Measurements from ENCODE around the gene CDKAL1. TPM values are rescaled to one million over a fixed set of nuclear protein-coding genes. Genes with fewer than 3 reads are reported as not detected.

The CDKAL1 gene
- total and polyA plus RNA-seq, 2 donors (not counting 3 experiments of a cell fraction or from before 2014, with no cell fraction given) = 6.1 to 20.5 TPM

GRCh38 chr6:20559924-20560551, 25.8 kb downstream of the CDKAL1 start:
- no peaks in the 10 kb centered on the region for H3K79me2 ChIP-seq (ENCODE audit: control insufficient read depth, insufficient read depth, low read length)

GRCh38 chr6:20563377-20563776, 29.1 kb downstream of the CDKAL1 start:
- no peak for DNase-seq (ENCODE audit: low read depth, low spot score)
- Histone ChIP-seq H3K27me3 (ENCODE audit: control insufficient read depth in 2 of 2, insufficient read depth in 2 of 2, low read length in 2 of 2) (no peaks in the 10 kb centered on the region), H3K4me3 (replicated peaks in 1 of 3; ENCODE audit: insufficient read depth in 1 of 3, low read depth in 1 of 3, low read length in 3 of 3) (no peak overlapping the region), H3K79me2 (ENCODE audit: control insufficient read depth, insufficient read depth, low read length) (peaks cover 3% of the 10 kb centered on the region), H3K9ac (replicated peaks; ENCODE audit: extremely low read depth, insufficient read depth, low read length) (no peak overlapping the region), H3K4me2 (ENCODE audit: insufficient read depth, low read length) (no peak overlapping the region), H3K9me3 (replicated peaks; ENCODE audit: control insufficient read depth, insufficient read depth, low read length) (no peaks in the 10 kb centered on the region), H3K36me3 (ENCODE audit: control insufficient read depth in 2 of 2, extremely low read depth in 1 of 2, insufficient read depth in 2 of 2, low read length in 2 of 2) (no peaks in the 10 kb centered on the region), H3K9me1 (replicated peaks; ENCODE audit: control insufficient read depth, extremely low read depth, insufficient read depth, low read length) (no peaks in the 10 kb centered on the region), H3K27ac (ENCODE audit: insufficient read depth, low read depth, low read length) (no peak overlapping the region), H2AFZ (ENCODE audit: low read depth, low read length) (no peak overlapping the region), H4K20me1 (replicated peaks; ENCODE audit: control insufficient read depth, extremely low read depth, insufficient read depth, low read length) (no peaks in the 10 kb centered on the region), H3K4me1 (ENCODE audit: control insufficient read depth, extremely low read depth, insufficient read depth, low read length) (peaks cover 12% of the 10 kb centered on the region)
- CTCF ChIA-PET = interaction anchor here (0.6 to 6.5 kb wide), 12 partner anchors 10 to 1206 kb away, joined by 3 to 222 read pairs (median 5); partner anchors contain the start of gene SOX4
- BruUV-seq (replicated peaks) = no TSS peak
- TF ChIP-seq FOS (IDR thresholded peaks at IDR 0.05; ENCODE audit: borderline replicate concordance, insufficient read depth, low read length) = no peak
- no peak for TF ChIP-seq GATA2 (IDR thresholded peaks at IDR 0.05; ENCODE audit: insufficient read depth, insufficient read length, low read depth, low read length)
- no peak for TF ChIP-seq MAX (IDR thresholded peaks at IDR 0.05; ENCODE audit: insufficient read depth, insufficient read length)
- no peak for TF ChIP-seq JUN (IDR thresholded peaks at IDR 0.05; ENCODE audit: borderline replicate concordance, insufficient read depth, insufficient read length, low read depth)
- TF ChIP-seq EZH2 (IDR thresholded peaks at IDR 0.05; ENCODE audit: borderline replicate concordance, low read depth, low read length, severe bottlenecking) = no peak
- no peak for TF ChIP-seq MYC (IDR thresholded peaks at IDR 0.05; ENCODE audit: low read depth, low read length)
- no peak for TF ChIP-seq POLR2A (IDR thresholded peaks at IDR 0.05; ENCODE audit: low read depth, low read length)
- no peak for TF ChIP-seq CTCF (IDR thresholded peaks at IDR 0.05; ENCODE audit: extremely low read depth in 1 of 2, insufficient read depth in 1 of 2, low read depth in 1 of 2, low read length in 2 of 2)
- no peak for TF ChIP-seq POLR2AphosphoS5 (IDR thresholded peaks at IDR 0.05; ENCODE audit: insufficient read depth, low read depth, low read length)
- no peak for FAIRE-seq
- POLR2A ChIA-PET = interaction anchor here (2.7 kb wide), 1 partner anchor 1031 kb away, joined by 18 read pairs; the partner anchor contains the start of gene SOX4
- intact Hi-C loops (cut with micrococcal nuclease) = loop anchor here (10.0 kb wide), 2 partner anchors 441 to 551 kb away; no protein-coding TSS in a partner anchor
- dilution Hi-C loops (cut with MboI; ENCODE audit: extremely low pct_ligation_motif_present, low sequenced_read_pairs) = no loop called here

More at GRCh38 chr6:20559924-20560551, 25.8 kb downstream of the CDKAL1 start:
- H3K4me2 ChIP-seq (ENCODE audit: insufficient read depth, low read length) = no peak overlapping the region
- H4K20me1 ChIP-seq (replicated peaks; ENCODE audit: control insufficient read depth, extremely low read depth, insufficient read depth, low read length) = no peaks in the 10 kb centered on the region
- no peaks in the 10 kb centered on the region for H3K36me3 ChIP-seq (ENCODE audit: control insufficient read depth in 2 of 2, extremely low read depth in 1 of 2, insufficient read depth in 2 of 2, low read length in 2 of 2)
- peaks cover 8% of the 10 kb centered on the region for H3K4me1 ChIP-seq (ENCODE audit: control insufficient read depth, extremely low read depth, insufficient read depth, low read length)
- ChIA-PET POLR2A (no interaction called here), CTCF (interaction anchor here (0.8 to 2.4 kb wide), 4 partner anchors 320 to 1033 kb away, joined by 3 to 16 read pairs (median 4); partner anchors contain the start of gene SOX4)
- H3K9me1 ChIP-seq (replicated peaks; ENCODE audit: control insufficient read depth, extremely low read depth, insufficient read depth, low read length) = no peaks in the 10 kb centered on the region
- TF ChIP-seq MAX (IDR thresholded peaks at IDR 0.05; ENCODE audit: insufficient read depth, insufficient read length) = no peak
- no peak overlapping the region for H3K9ac ChIP-seq (replicated peaks; ENCODE audit: extremely low read depth, insufficient read depth, low read length)
- no peak overlapping the region for H3K27ac ChIP-seq (ENCODE audit: insufficient read depth, low read depth, low read length)
- DNase-seq (ENCODE audit: low read depth, low spot score) = no peak
- no peak overlapping the region for H3K4me3 ChIP-seq (replicated peaks in 1 of 3; ENCODE audit: insufficient read depth in 1 of 3, low read depth in 1 of 3, low read length in 3 of 3)
- no peak for FAIRE-seq
- H3K9me3 ChIP-seq (replicated peaks; ENCODE audit: control insufficient read depth, insufficient read depth, low read length) = no peaks in the 10 kb centered on the region
- no peaks in the 10 kb centered on the region for H3K27me3 ChIP-seq (ENCODE audit: control insufficient read depth in 2 of 2, insufficient read depth in 2 of 2, low read length in 2 of 2)
- intact Hi-C loops (cut with micrococcal nuclease) = loop anchor here (10.0 kb wide), 2 partner anchors 445 to 555 kb away; no protein-coding TSS in a partner anchor
- H2AFZ ChIP-seq (ENCODE audit: low read depth, low read length) = no peak overlapping the region
- dilution Hi-C loops (cut with MboI; ENCODE audit: extremely low pct_ligation_motif_present, low sequenced_read_pairs) = no loop called here
- no TSS peak for BruUV-seq (replicated peaks)
